Hepatocyte (in vitro differentiated cells): ENCODE results near the gene FADS3. TPM values are rescaled to one million over a fixed set of nuclear protein-coding genes. Genes with fewer than 3 reads are reported as not detected.

Source experiments
- DNase-seq: peaks from one replicate; pipeline ENCODE4 v3.0.0-alpha.2; 2016; ENCODE audit warnings: low spot score
- H2AFZ ChIP-seq: fragments of 200-600 bp; sonication (generic); 2 replicates; pipeline ENCODE4 v1.6.0; 2016; ENCODE audit warnings: antibody characterized with exemption, mild to moderate bottlenecking
- H3K27ac ChIP-seq: fragments of 200-600 bp; sonication (generic); 2 replicates; pipeline ENCODE4 v1.5.1; 2016; ENCODE audit warnings: mild to moderate bottlenecking
- H3K27me3 ChIP-seq: fragments of 200-600 bp; sonication (generic); 2 replicates; pipeline ENCODE4 v1.6.1; 2016
- H3K36me3 ChIP-seq: fragments of 200-600 bp; sonication (generic); replicated peaks from 2 replicates; pipeline ENCODE4 v1.5.1; 2016; ENCODE audit warnings: low read depth; ENCODE audit not compliant: insufficient read depth
- H3K4me1 ChIP-seq: fragments of 200-600 bp; sonication (generic); 2 replicates; pipeline ENCODE4 v1.5.1; 2016; ENCODE audit warnings: mild to moderate bottlenecking, moderate library complexity; ENCODE audit not compliant: insufficient read depth
- H3K4me2 ChIP-seq: fragments of 200-600 bp; sonication (generic); 2 replicates; pipeline ENCODE4 v1.6.0; 2016
- H3K4me3 ChIP-seq: fragments of 200-600 bp; sonication (generic); 2 replicates; pipeline ENCODE4 v1.5.1; 2016; ENCODE audit warnings: mild to moderate bottlenecking
- H3K79me2 ChIP-seq: fragments of 200-600 bp; sonication (generic); 2 replicates; pipeline ENCODE4 v1.6.0; 2017; ENCODE audit warnings: mild to moderate bottlenecking
- H3K9me2 ChIP-seq: fragments of 200-600 bp; sonication (generic); replicated peaks from 2 replicates; pipeline ENCODE4 v1.6.0; 2017; ENCODE audit warnings: mild to moderate bottlenecking; ENCODE audit not compliant: insufficient read depth
- H3K9me3 ChIP-seq: fragments of 200-600 bp; sonication (generic); 2 replicates; pipeline ENCODE4 v1.5.1; 2016; ENCODE audit warnings: low read depth, mild to moderate bottlenecking
- H4K20me1 ChIP-seq: fragments of 200-600 bp; sonication (generic); 2 replicates; pipeline ENCODE4 v1.6.0; 2016; ENCODE audit warnings: mild to moderate bottlenecking; ENCODE audit not compliant: insufficient read depth, poor library complexity, severe bottlenecking
- CTCF ChIP-seq: fragments of 200-600 bp; sonication (generic); IDR thresholded peaks from 2 replicates; pipeline ENCODE4 v1.5.1; 2016; ENCODE audit warnings: antibody characterized with exemption, mild to moderate bottlenecking; ENCODE audit not compliant: poor library complexity
- EZH2 ChIP-seq: fragments of 200-600 bp; sonication (generic); IDR thresholded peaks from 2 replicates; pipeline ENCODE4 v1.6.1; 2016; ENCODE audit warnings: antibody characterized with exemption, mild to moderate bottlenecking, borderline replicate concordance
- EZH2phosphoT487 ChIP-seq: fragments of 200-600 bp; sonication (generic); IDR thresholded peaks from one replicate; pipeline ENCODE4 v1.6.1; 2018; ENCODE audit warnings: antibody characterized with exemption, mild to moderate bottlenecking, low read depth, moderate library complexity; ENCODE audit not compliant: unreplicated experiment, severe bottlenecking
- WGBS: methylation state at CpG from one replicate; pipeline ENCODE4 v1.1.6; 2016; ENCODE audit warnings: low lambda C conversion rate; ENCODE audit errors: missing lambda C conversion rate; 5-methylcytosine and 5-hydroxymethylcytosine counted together
- polyA plus RNA-seq: library from polyadenylated mRNA; unstranded; fragments of >200 nt; fragmentation: Nextera tagmentation; extraction: Ambion mirVana; gene quantifications from 2 replicates; pipeline ENCODE4 v1.2.1, GENCODE V29; 2016
- total RNA-seq: library from RNA; depleted of rRNA; stranded (reverse); fragments of >200 nt; gene quantifications from 2 replicates; pipeline ENCODE4 v1.2.3, GENCODE V29; 2014

Gene FADS3
- total and polyA plus RNA-seq, 2 experiments from 2014 or later, result 19.4 to 37.0 TPM

- 91% methylated on average over 20 of the region's 20 CpGs for WGBS
- TF ChIP-seq CTCF (no peak), EZH2phosphoT487 (no peak), EZH2 (no peak)
- Histone ChIP-seq H3K27ac (no peak overlapping the region), H3K4me3 (no peak overlapping the region), H4K20me1 (no peaks in the 10 kb centered on the region), H3K27me3 (no peaks in the 10 kb centered on the region), H3K4me1 (peaks cover 4% of the 10 kb centered on the region), H3K9me2 (no peaks in the 10 kb centered on the region), H3K36me3 (no peaks in the 10 kb centered on the region), H3K79me2 (no peaks in the 10 kb centered on the region), H2AFZ (no peak overlapping the region), H3K4me2 (no peak overlapping the region), H3K9me3 (no peaks in the 10 kb centered on the region)
- DNase-seq, result no peak
Measured at GRCh38 chr11:61872935-61873565, 18.3 kb downstream of the FADS3 start.

- WGBS, result 6% methylated on average over 24 of the region's 24 CpGs
- H3K9me2 ChIP-seq, result no peaks in the 10 kb centered on the region
- H3K27ac ChIP-seq, result no peak overlapping the region
- peaks cover 4% of the 10 kb centered on the region for H3K4me1 ChIP-seq
- TF ChIP-seq EZH2phosphoT487, result no peak
- peak; percentile 93 for TF ChIP-seq CTCF
- H3K9me3 ChIP-seq, result no peaks in the 10 kb centered on the region
- no peak overlapping the region for H2AFZ ChIP-seq
- no peaks in the 10 kb centered on the region for H3K36me3 ChIP-seq
- H3K79me2 ChIP-seq, result no peaks in the 10 kb centered on the region
- no peak overlapping the region for H3K4me3 ChIP-seq
- no peaks in the 10 kb centered on the region for H3K27me3 ChIP-seq
- H4K20me1 ChIP-seq, result no peaks in the 10 kb centered on the region
- DNase-seq, result peak; percentile 91
- H3K4me2 ChIP-seq, result peak overlapping the region; percentile 69
Measured at GRCh38 chr11:61871158-61871597, 20.2 kb downstream of the FADS3 start.

- Histone ChIP-seq H3K27me3 (no peaks in the 10 kb centered on the region), H3K36me3 (no peaks in the 10 kb centered on the region), H3K79me2 (no peaks in the 10 kb centered on the region), H3K4me3 (no peak overlapping the region), H3K4me1 (peaks cover 4% of the 10 kb centered on the region), H2AFZ (no peak overlapping the region), H4K20me1 (no peaks in the 10 kb centered on the region), H3K27ac (no peak overlapping the region), H3K4me2 (peak overlapping the region; percentile 69), H3K9me3 (no peaks in the 10 kb centered on the region), H3K9me2 (no peaks in the 10 kb centered on the region)
- TF ChIP-seq EZH2phosphoT487 (no peak), EZH2 (no peak), CTCF (no peak)
- 52% methylated on average over 10 of the region's 10 CpGs for WGBS
- no peak for DNase-seq
Measured at GRCh38 chr11:61870541-61871031, 20.8 kb downstream of the FADS3 start.
